ENCODE results near the gene YJEFN3.

DNA sequence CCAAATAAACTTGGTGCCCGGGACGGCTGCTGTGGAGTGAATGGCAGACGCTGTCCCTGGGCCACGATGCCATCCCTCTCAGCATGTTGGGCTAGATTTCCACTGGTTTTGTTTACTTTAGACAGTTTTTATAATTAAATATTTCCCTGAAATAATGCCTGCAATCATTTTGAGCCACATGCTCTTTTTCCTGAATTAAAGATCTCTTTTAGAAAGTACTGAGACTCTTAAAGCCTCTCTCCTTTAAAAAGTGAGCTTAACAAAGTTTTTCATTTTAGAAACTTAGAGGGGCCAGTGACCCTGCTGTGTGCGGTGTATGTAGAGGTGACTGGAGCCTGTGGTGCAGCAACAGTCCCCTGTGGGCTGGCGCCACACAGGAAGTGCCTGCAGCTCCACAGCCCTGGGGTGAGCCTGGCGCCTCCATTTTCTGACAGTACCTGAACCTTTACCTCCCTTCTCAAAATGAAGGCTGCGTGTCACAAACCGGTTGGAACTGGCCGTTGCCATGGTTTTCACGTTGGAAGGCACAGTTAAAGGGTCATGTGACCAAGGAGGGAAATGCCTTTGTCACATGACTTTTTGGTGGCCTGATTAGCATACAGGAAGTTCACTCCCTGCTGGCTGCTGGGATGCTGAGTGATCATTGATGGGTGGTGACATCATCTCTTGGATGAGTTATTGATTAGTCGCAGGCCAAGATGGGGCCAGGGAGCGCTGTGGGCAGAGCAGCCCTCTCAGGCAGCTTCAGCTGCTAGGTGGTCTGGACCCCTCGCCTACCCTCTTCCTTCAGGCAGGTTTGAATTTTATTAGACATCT is 39.6 kb upstream of the YJEFN3 start:
- TF ChIP-seq, protein P1, sequence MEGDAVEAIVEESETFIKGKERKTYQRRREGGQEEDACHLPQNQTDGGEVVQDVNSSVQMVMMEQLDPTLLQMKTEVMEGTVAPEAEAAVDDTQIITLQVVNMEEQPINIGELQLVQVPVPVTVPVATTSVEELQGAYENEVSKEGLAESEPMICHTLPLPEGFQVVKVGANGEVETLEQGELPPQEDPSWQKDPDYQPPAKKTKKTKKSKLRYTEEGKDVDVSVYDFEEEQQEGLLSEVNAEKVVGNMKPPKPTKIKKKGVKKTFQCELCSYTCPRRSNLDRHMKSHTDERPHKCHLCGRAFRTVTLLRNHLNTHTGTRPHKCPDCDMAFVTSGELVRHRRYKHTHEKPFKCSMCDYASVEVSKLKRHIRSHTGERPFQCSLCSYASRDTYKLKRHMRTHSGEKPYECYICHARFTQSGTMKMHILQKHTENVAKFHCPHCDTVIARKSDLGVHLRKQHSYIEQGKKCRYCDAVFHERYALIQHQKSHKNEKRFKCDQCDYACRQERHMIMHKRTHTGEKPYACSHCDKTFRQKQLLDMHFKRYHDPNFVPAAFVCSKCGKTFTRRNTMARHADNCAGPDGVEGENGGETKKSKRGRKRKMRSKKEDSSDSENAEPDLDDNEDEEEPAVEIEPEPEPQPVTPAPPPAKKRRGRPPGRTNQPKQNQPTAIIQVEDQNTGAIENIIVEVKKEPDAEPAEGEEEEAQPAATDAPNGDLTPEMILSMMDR (IDR thresholded peaks at IDR 0.05), result no peak
- no peak for TF ChIP-seq EP300 (IDR thresholded peaks at IDR 0.05)
- peak in 1 of 3 donors; percentile 70 for TF ChIP-seq POLR2AphosphoS5 (IDR thresholded peaks at IDR 0.05)
